Tibial nerve (tissue), 4 donors: ENCODE data around the gene ZNF484. TPM values are rescaled to one million over a fixed set of nuclear protein-coding genes. Genes with fewer than 3 reads are reported as not detected.
"Not testable (repeated sequence)": the region's sequence is repeated elsewhere in the genome, so short reads cannot be mapped to it uniquely, and the experiment has no call there.

ENCODE experiments used
- DNase-seq, 2 donors: peaks; one replicate each; pipeline ENCODE4 v3.0.0-alpha.2; 2019; ENCODE audit warnings: low spot score in 2 of 2
- H3K27ac ChIP-seq, 4 donors: fragments of 200-600 bp; sonication (generic) in 3 of 4; one replicate each; pipeline ENCODE4 v1.5.1; 2017 to 2019; ENCODE audit warnings: mild to moderate bottlenecking in 1 of 4
- H3K27me3 ChIP-seq, 2 donors: fragments of 200-600 bp; sonication (generic) in 1 of 2; one replicate each; pipeline versions ENCODE4 v1.5.1 to v1.6.0; 2017 to 2019
- H3K36me3 ChIP-seq, 3 donors: fragments of 200-600 bp; sonication (generic); one replicate each; pipeline ENCODE4 v1.5.1; 2018 to 2019
- H3K4me1 ChIP-seq, 4 donors: fragments of 200-600 bp; sonication (generic) in 3 of 4; one replicate each; pipeline ENCODE4 v1.5.1; 2017 to 2019
- H3K4me3 ChIP-seq, 4 donors: fragments of 200-600 bp; sonication (generic) in 3 of 4; one replicate each; pipeline ENCODE4 v1.5.1; 2017 to 2019; ENCODE audit warnings: mild to moderate bottlenecking in 1 of 4, moderate library complexity in 1 of 4
- H3K9me3 ChIP-seq, 4 donors: fragments of 200-600 bp; sonication (generic) in 3 of 4; one replicate each; pipeline ENCODE4 v1.5.1; 2017 to 2019
- CTCF ChIP-seq, 5 experiments: fragments of 200-600 bp in 3 of 5; fragments of 450-650 bp in 2 of 5; sonication (generic) in 3 of 5; IDR thresholded peaks; one replicate each; pipeline ENCODE4 v1.5.1; 2016 to 2019; ENCODE audit warnings: antibody characterized with exemption in 5 of 5, mild to moderate bottlenecking in 3 of 5, moderate library complexity in 2 of 5
- EP300 ChIP-seq, 2 donors: sonication (generic); formaldehyde crosslinking; IDR thresholded peaks; one replicate each; pipeline ENCODE4 v1.6.1; 2017; ENCODE audit warnings: antibody characterized with exemption in 2 of 2, mild to moderate bottlenecking in 1 of 2
- POLR2A ChIP-seq, 2 donors: fragments of 450-650 bp; IDR thresholded peaks; one replicate each; pipeline ENCODE4 v1.6.1; 2017; ENCODE audit warnings: antibody characterized with exemption in 2 of 2, mild to moderate bottlenecking in 2 of 2, moderate library complexity in 2 of 2
- WGBS, 2 donors: methylation state at CpG; one replicate each; pipeline ENCODE4 v1.1.5; 2018; 5-methylcytosine and 5-hydroxymethylcytosine counted together
- total RNA-seq, 4 donors: library from RNA; depleted of rRNA; stranded (reverse); fragments of >200 nt; gene quantifications; one replicate each; pipeline ENCODE4 v1.1.0, GENCODE V29; 2016

ZNF484 gene
- total RNA-seq, 4 donors from 2014 or later, result 12.6 to 17.4 (median 16.2) TPM

GRCh38 chr9:92897323-92897722 lies 19.5 kb upstream of the ZNF484 start:
- DNase-seq, result no peak
- 95 to 98% methylated on average over 3 of the region's 3 CpGs for WGBS, 2 donors
- TF ChIP-seq CTCF (IDR thresholded peaks at IDR 0.05), result no peak
- Histone ChIP-seq H3K4me3 (no peak overlapping the region), H3K4me1 (no peaks in the 10 kb centered on the region), H3K27me3 (no peaks in the 10 kb centered on the region), H3K36me3 (no peaks in the 10 kb centered on the region), H3K9me3 (no peaks in the 10 kb centered on the region), H3K27ac (no peak overlapping the region)

GRCh38 chr9:92895812-92896436 lies 18.1 kb upstream of the ZNF484 start:
- Histone ChIP-seq H3K27ac (no peak overlapping the region), H3K36me3 (no peaks in the 10 kb centered on the region), H3K4me3 (no peak overlapping the region), H3K27me3 (no peaks in the 10 kb centered on the region), H3K4me1 (no peaks in the 10 kb centered on the region), H3K9me3 (no peaks in the 10 kb centered on the region)
- 92 to 100% methylated on average over 3 of the region's 3 CpGs for WGBS, 2 donors
- no peak for TF ChIP-seq CTCF (IDR thresholded peaks at IDR 0.05)
- TF ChIP-seq POLR2A (IDR thresholded peaks at IDR 0.05), result no peak
- no peak for TF ChIP-seq EP300 (IDR thresholded peaks at IDR 0.05)
- no peak for DNase-seq

GRCh38 chr9:92894711-92895362 lies 17.0 kb upstream of the ZNF484 start:
- TF ChIP-seq POLR2A (IDR thresholded peaks at IDR 0.05), result no peak
- TF ChIP-seq EP300 (IDR thresholded peaks at IDR 0.05), result no peak
- no peak for TF ChIP-seq CTCF (IDR thresholded peaks at IDR 0.05)
- Histone ChIP-seq H3K27me3 (no peaks in the 10 kb centered on the region), H3K36me3 (no peaks in the 10 kb centered on the region), H3K4me3 (no peak overlapping the region), H3K27ac (no peak overlapping the region), H3K4me1 (no peaks in the 10 kb centered on the region), H3K9me3 (no peaks in the 10 kb centered on the region)
- no peak for DNase-seq
- WGBS, 2 donors, result 81 to 88% methylated on average over 4 to 6 of the region's 6 CpGs

GRCh38 chr9:92893916-92894610 lies 16.2 kb upstream of the ZNF484 start:
- DNase-seq, H3K36me3 ChIP-seq, H3K27ac ChIP-seq, H3K4me3 ChIP-seq, H3K9me3 ChIP-seq, H3K4me1 ChIP-seq, H3K27me3 ChIP-seq: not testable (repeated sequence)
- WGBS, 2 donors, result 76 to 92% methylated on average over 6 of the region's 6 CpGs

GRCh38 chr9:92892276-92892675 lies 14.4 kb upstream of the ZNF484 start:
- H3K9me3 ChIP-seq, H3K27me3 ChIP-seq, H3K4me3 ChIP-seq, H3K36me3 ChIP-seq, H3K4me1 ChIP-seq, H3K27ac ChIP-seq, DNase-seq: not testable (repeated sequence)
- WGBS, 2 donors, result 87 to 91% methylated on average over 4 of the region's 4 CpGs

- Histone ChIP-seq H3K4me1 (no peaks in the 10 kb centered on the region), H3K4me3 (no peak overlapping the region), H3K27me3 (no peaks in the 10 kb centered on the region), H3K27ac (no peak overlapping the region), H3K9me3 (no peaks in the 10 kb centered on the region), H3K36me3 (no peaks in the 10 kb centered on the region)
- WGBS, 2 donors, result 55 to 56% methylated on average over 2 of the region's 2 CpGs
- no peak for DNase-seq
- no peak for TF ChIP-seq POLR2A (IDR thresholded peaks at IDR 0.05)
- no peak for TF ChIP-seq EP300 (IDR thresholded peaks at IDR 0.05)
- no peak for TF ChIP-seq CTCF (IDR thresholded peaks at IDR 0.05)
These were observed 12.9 kb upstream of the ZNF484 start for GRCh38 chr9:92890761-92891160.
